Measurements from ENCODE around the gene AURKA. TPM values are rescaled to one million over a fixed set of nuclear protein-coding genes. Genes with fewer than 3 reads are reported as not detected.

Gene AURKA
- total and polyA plus RNA-seq, 2 of the 8 experiments (the other 6 are each of a cell fraction or from before 2014, with no cell fraction given): 45.8 to 84.8 TPM

- TF ChIP-seq, protein P1, sequence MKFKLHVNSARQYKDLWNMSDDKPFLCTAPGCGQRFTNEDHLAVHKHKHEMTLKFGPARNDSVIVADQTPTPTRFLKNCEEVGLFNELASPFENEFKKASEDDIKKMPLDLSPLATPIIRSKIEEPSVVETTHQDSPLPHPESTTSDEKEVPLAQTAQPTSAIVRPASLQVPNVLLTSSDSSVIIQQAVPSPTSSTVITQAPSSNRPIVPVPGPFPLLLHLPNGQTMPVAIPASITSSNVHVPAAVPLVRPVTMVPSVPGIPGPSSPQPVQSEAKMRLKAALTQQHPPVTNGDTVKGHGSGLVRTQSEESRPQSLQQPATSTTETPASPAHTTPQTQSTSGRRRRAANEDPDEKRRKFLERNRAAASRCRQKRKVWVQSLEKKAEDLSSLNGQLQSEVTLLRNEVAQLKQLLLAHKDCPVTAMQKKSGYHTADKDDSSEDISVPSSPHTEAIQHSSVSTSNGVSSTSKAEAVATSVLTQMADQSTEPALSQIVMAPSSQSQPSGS (IDR thresholded peaks at IDR 0.05; ENCODE audit: low read length): no peak
- TF ChIP-seq POLR2AphosphoS5 (IDR thresholded peaks at IDR 0.05; ENCODE audit: low read depth, low read length): no peak
- no peak for TF ChIP-seq HDAC2 (IDR thresholded peaks at IDR 0.05; ENCODE audit: borderline replicate concordance in 1 of 2, low read depth in 2 of 2, low read length in 2 of 2)
- TF ChIP-seq HDAC6 (IDR thresholded peaks at IDR 0.05; ENCODE audit: low read depth, low read length): no peak
- TF ChIP-seq ATF3 (IDR thresholded peaks at IDR 0.05; ENCODE audit: insufficient read depth, low read depth, low read length): no peak
- no peak for TF ChIP-seq SIN3A (conservative IDR thresholded peaks at IDR 0.05 in 1 of 2, IDR thresholded peaks at IDR 0.05 in 1 of 2; ENCODE audit: low read depth in 1 of 2, low read length in 2 of 2)
- no peak for TF ChIP-seq SRF (IDR thresholded peaks at IDR 0.05; ENCODE audit: low read depth, low read length)
- TF ChIP-seq TBP (IDR thresholded peaks at IDR 0.05; ENCODE audit: low read depth, low read length): no peak
- TF ChIP-seq CBX5 (IDR thresholded peaks at IDR 0.05; ENCODE audit: low read depth, low read length): no peak
- Histone ChIP-seq H3K9ac (replicated peaks in 1 of 4; ENCODE audit: extremely low read depth in 1 of 4, low read depth in 3 of 4, low read length in 3 of 4) (no peak overlapping the region), H3K27me3 (replicated peaks in 1 of 4; ENCODE audit: control insufficient read depth in 3 of 4, extremely low read depth in 1 of 4, insufficient read depth in 3 of 4, low read length in 3 of 4) (no peaks in the 10 kb centered on the region; a peak in 1 of 7 replicates), H2AFZ (ENCODE audit: low read length) (no peak overlapping the region), H2BK20ac (ENCODE audit: low read length) (no peak overlapping the region), H3K4me2 (ENCODE audit: insufficient read depth in 1 of 2, low read depth in 2 of 2, low read length in 2 of 2) (no peak overlapping the region), H4K20me1 (replicated peaks in 1 of 2; ENCODE audit: control insufficient read depth in 1 of 2, insufficient read depth in 2 of 2, low read length in 2 of 2) (peaks cover 0 to 2% of the 10 kb centered on the region in 2 experiments), H2AK5ac (ENCODE audit: low read depth, low read length) (no peak overlapping the region), H3K23ac (ENCODE audit: insufficient read length) (no peak overlapping the region), H3K18ac (ENCODE audit: extremely low read depth, low read length) (no peak overlapping the region), H4K8ac (ENCODE audit: extremely low read depth, insufficient read depth, low read length) (no peak overlapping the region), H2BK120ac (replicated peaks; ENCODE audit: low read depth, low read length) (no peak overlapping the region), H3K4me1 (replicated peaks in 1 of 4; ENCODE audit: control insufficient read depth in 3 of 4, insufficient read depth in 4 of 4, low read length in 3 of 4) (peaks cover 0 to 4% (median 1%) of the 10 kb centered on the region in 4 experiments; a peak in 4 of 7 replicates), H3K9me3 (ENCODE audit: insufficient read depth in 2 of 2, low read depth in 1 of 2, low read length in 1 of 2) (no peaks in the 10 kb centered on the region), H2BK15ac (ENCODE audit: low read length) (no peak overlapping the region), H3K4ac (replicated peaks; ENCODE audit: insufficient read length, low read depth, low read length) (no peak overlapping the region), H3K56ac (replicated peaks; ENCODE audit: insufficient read length, low read depth, low read length) (no peak overlapping the region), H3K27ac (ENCODE audit: low read depth, low read length) (no peak overlapping the region), H3K23me2 (ENCODE audit: low read depth, low read length) (no peaks in the 10 kb centered on the region), H2BK5ac (ENCODE audit: low read depth, low read length) (no peak overlapping the region), H3K14ac (ENCODE audit: insufficient read length) (no peak overlapping the region), H2BK12ac (ENCODE audit: low read depth, low read length) (no peak overlapping the region), H3K79me1 (ENCODE audit: low read depth, low read length) (no peaks in the 10 kb centered on the region), H3K79me2 (ENCODE audit: control insufficient read depth in 1 of 2, insufficient read depth in 2 of 2, low read length in 2 of 2) (no peaks in the 10 kb centered on the region), H3K4me3 (ENCODE audit: extremely low read depth in 1 of 4, insufficient read depth in 2 of 4, low read depth in 3 of 4, low read length in 4 of 4) (no peak overlapping the region), H4K91ac (replicated peaks; ENCODE audit: insufficient read length, low read length) (no peak overlapping the region), H3K36me3 (ENCODE audit: control insufficient read depth in 2 of 4, insufficient read depth in 4 of 4, low read length in 3 of 4) (no peaks in the 10 kb centered on the region; a peak in 1 of 8 replicates), H4K5ac (ENCODE audit: insufficient read length, low read depth, low read length) (no peak overlapping the region)
- ChIA-PET POLR2A (ENCODE audit: partially characterized antibody) (interaction anchor here (1.4 kb wide), 1 partner anchor 14 kb away, joined by 6 read pairs; no protein-coding TSS in a partner anchor), CTCF (ENCODE audit: partially characterized antibody) (interaction anchor here (1.7 kb wide), 1 partner anchor 10 kb away, joined by 5 read pairs; no protein-coding TSS in a partner anchor)
- WGBS, 2 experiments (ENCODE audit: extremely low coverage in 1 of 2, insufficient coverage in 1 of 2, insufficient read length in 1 of 2, insufficient replicate concordance in 2 of 2, low coverage in 1 of 2, low lambda C conversion rate in 2 of 2, missing lambda C conversion rate in 1 of 2): 83% methylated on average over 2 of the region's 2 CpGs; no CpG with 5 or more reads in 1 of the 2 experiments
- no peak for FAIRE-seq
- DNase-seq (ENCODE audit: low read depth in 1 of 2, low spot score in 2 of 2): no peak
Measured at GRCh38 chr20:56420028-56420427, 28.0 kb upstream of the AURKA start.

Data from H1 (cell line).